SK-N-MC (cell line): Measurements from ENCODE around the gene OAS1.

Experiments used
- EZH2 ChIP-seq: fragments of 200-600 bp; sonication (generic); IDR thresholded peaks from one replicate; pipeline ENCODE4 v1.6.1; 2017; ENCODE audit warnings: antibody characterized with exemption
- FOXP2 ChIP-seq: optimal IDR thresholded peaks from 2 replicates; pipeline ENCODE3; 2011; ENCODE audit warnings: mild to moderate bottlenecking, moderate library complexity; ENCODE audit not compliant: insufficient read depth; ENCODE audit errors: extremely low read length, control extremely low read depth
- POLR2AphosphoS5 ChIP-seq: IDR thresholded peaks from 2 replicates; pipeline ENCODE4 v1.6.1; 2012; ENCODE audit warnings: mild to moderate bottlenecking, low read depth, low read length, borderline replicate concordance

DNA sequence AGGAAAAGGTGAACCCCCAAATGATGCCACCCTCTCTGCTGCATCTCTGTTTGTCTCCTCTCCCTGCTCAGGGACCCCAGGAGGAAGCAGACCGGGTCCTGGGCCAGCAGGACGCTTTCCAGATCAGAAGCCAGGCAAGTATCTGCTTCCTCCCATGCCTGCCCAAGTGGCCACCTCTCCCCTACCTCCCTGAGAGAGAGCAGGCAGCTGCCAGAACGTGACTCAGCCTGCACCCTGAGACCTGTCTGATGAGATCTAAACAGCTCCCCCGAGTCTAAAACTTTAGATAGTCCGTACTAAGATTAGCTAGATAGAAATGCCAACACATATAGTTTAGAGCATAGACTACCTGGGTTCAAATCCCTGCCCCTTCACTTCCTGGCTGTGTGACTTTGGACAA, 31.2 kb upstream of the OAS1 start:
- TF ChIP-seq EZH2 (no peak), POLR2AphosphoS5 (no peak), FOXP2 (no peak)
